GM19397 (cell line): ENCODE results near the gene SHOX.
"Not testable (repeated sequence)": the region's sequence is repeated elsewhere in the genome, so short reads cannot be mapped to it uniquely, and the experiment has no call there.

Experiments used
- ATAC-seq: cut with Tn5 transposase; IDR thresholded peaks from one replicate; pipeline ENCODE4 v1.9.1; 2021; ENCODE audit warnings: mild to moderate bottlenecking, moderate library complexity; ENCODE audit not compliant: unreplicated experiment

The SHOX gene

GRCh38 chrX:636981-637659, 6.5 kb downstream of the SHOX start:
- ATAC-seq: no peak

GRCh38 chrX:637660-638481, 7.3 kb downstream of the SHOX start:
- ATAC-seq: no peak

GRCh38 chrX:638482-639131, 8.0 kb downstream of the SHOX start:
- no peak for ATAC-seq

- no peak for ATAC-seq
Observed at GRCh38 chrX:639151-639550, 8.6 kb downstream of the SHOX start.

GRCh38 chrX:640641-641040, 10.1 kb downstream of the SHOX start:
- ATAC-seq: no peak

GRCh38 chrX:641671-642435, 11.3 kb downstream of the SHOX start:
- no peak for ATAC-seq

- ATAC-seq: no peak
Observed at GRCh38 chrX:642436-643240, 12.0 kb downstream of the SHOX start.

GRCh38 chrX:643241-643595, 12.6 kb downstream of the SHOX start:
- no peak for ATAC-seq

GRCh38 chrX:643911-644303, 13.3 kb downstream of the SHOX start:
- ATAC-seq: no peak

GRCh38 chrX:644304-645281, 14.0 kb downstream of the SHOX start:
- ATAC-seq: no peak

- ATAC-seq: no peak
Observed at GRCh38 chrX:646228-646495, 15.6 kb downstream of the SHOX start.

- no peak for ATAC-seq
Observed at GRCh38 chrX:646796-647195, 16.2 kb downstream of the SHOX start.

GRCh38 chrX:649166-649565, 18.6 kb downstream of the SHOX start:
- ATAC-seq: no peak

GRCh38 chrX:650324-650723, 19.7 kb downstream of the SHOX start:
- ATAC-seq: no peak

GRCh38 chrX:650811-651210, 20.2 kb downstream of the SHOX start:
- ATAC-seq: no peak

GRCh38 chrX:651922-652321, 21.3 kb downstream of the SHOX start:
- ATAC-seq: not testable (repeated sequence)

GRCh38 chrX:652341-652741, 21.8 kb downstream of the SHOX start:
- no peak for ATAC-seq

- no peak for ATAC-seq
Observed at GRCh38 chrX:653306-653705, 22.7 kb downstream of the SHOX start.

- no peak for ATAC-seq
Observed at GRCh38 chrX:661154-661553, 30.6 kb downstream of the SHOX start.

- no peak for ATAC-seq
Observed at GRCh38 chrX:662126-662525, 31.5 kb downstream of the SHOX start.
